Activated CD8-positive, alpha-beta T cell treated with anti-CD3 and anti-CD28 coated beads, Interleukin-2, amount 10 ng/mL, durations not matched to agents 7 days and 5 days (primary cell): ENCODE measurements around the gene BMP7. TPM values are rescaled to one million over a fixed set of nuclear protein-coding genes. Genes with fewer than 3 reads are reported as not detected.
"Not testable (repeated sequence)": the region's sequence is repeated elsewhere in the genome, so short reads cannot be mapped to it uniquely, and the experiment has no call there.

ENCODE experiments used
- ATAC-seq: fragments of 150-1000 bp; cut with Tn5 transposase; one replicate; pipeline ENCODE4 v1.10.0; 2021; ENCODE audit warnings: moderate library complexity
- CTCF ChIA-PET: fragments of 350-600 bp; sonication (Branson Sonifier 250); formaldehyde crosslinking; loops from one replicate; lab custom pipeline; 2021; ENCODE audit warnings: antibody characterized with exemption; lab: Charles Lee
- POLR2A ChIA-PET: fragments of 350-600 bp; sonication (Branson Sonifier 250); formaldehyde crosslinking; loops from one replicate; lab custom pipeline; 2021; ENCODE audit warnings: antibody characterized with exemption; lab: Charles Lee
- DNase-seq: peaks from one replicate; pipeline ENCODE4 v3.0.0-alpha.2; 2020
- H3K27ac Mint-ChIP-seq: one replicate; pipeline ENCODE4 v1.8.0; 2021; ENCODE audit warnings: mild to moderate bottlenecking, mixed read lengths
- H3K27me3 Mint-ChIP-seq: one replicate; pipeline ENCODE4 v1.8.0; 2021; ENCODE audit warnings: low read depth, mixed read lengths
- H3K36me3 Mint-ChIP-seq: one replicate; pipeline ENCODE4 v1.8.0; 2021; ENCODE audit warnings: low read depth, mixed read lengths
- H3K4me1 Mint-ChIP-seq: one replicate; pipeline ENCODE4 v1.8.0; 2021; ENCODE audit warnings: low read depth, mixed read lengths
- H3K4me3 Mint-ChIP-seq: one replicate; pipeline ENCODE4 v1.8.0; 2021; ENCODE audit warnings: mild to moderate bottlenecking, mixed read lengths
- H3K9me3 Mint-ChIP-seq: one replicate; pipeline ENCODE4 v1.8.0; 2022; ENCODE audit warnings: mixed read lengths; ENCODE audit not compliant: insufficient read depth
- total RNA-seq, 2 experiments: library from RNA; stranded (reverse); gene quantifications; one replicate each; pipeline ENCODE4 v1.2.3, GENCODE V29; 2021

BMP7 gene
- total RNA-seq, 2 experiments from 2014 or later, result not detected

DNA sequence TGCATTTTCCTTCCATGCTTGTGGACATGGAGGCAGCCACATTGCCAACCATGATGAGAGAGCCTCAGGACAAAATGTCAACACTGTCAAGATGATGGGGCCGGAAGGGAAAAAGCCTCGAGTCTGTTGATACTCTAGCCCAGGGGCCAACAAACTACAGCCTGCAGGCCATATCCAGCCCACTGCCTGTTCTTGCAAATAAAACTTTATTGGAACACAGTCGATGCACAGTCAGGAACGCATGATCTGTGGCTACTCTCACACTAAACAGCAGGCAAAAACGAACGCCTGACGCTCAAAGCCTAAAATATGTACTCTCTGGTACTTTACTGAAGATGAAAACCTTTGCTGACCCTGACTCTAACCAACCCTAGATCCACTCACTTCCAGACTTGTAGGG is 72.3 kb downstream of the BMP7 start:
- CTCF ChIA-PET, result no interaction called here
- no peaks in the 10 kb centered on the region for H3K27me3 Mint-ChIP-seq
- no peaks in the 10 kb centered on the region for H3K4me1 Mint-ChIP-seq

DNA sequence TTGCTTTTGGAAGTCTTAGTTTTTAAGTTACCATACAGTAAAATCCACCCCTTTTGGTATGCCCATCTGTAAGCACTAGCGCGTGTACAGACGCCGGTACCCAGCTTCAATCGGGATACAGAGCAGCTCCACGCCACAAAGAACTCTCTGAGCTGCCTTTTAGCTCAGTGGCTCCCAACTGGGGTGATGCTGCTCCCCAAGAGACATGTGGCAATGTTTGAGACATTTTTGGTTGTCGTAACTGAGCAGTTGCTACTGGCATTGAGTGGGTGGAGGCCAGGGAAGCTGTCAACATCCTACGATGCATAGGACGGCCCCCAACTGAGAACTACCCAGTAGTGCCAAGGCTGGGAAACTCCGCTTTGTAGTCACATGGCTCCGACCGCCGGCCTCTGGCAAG is 73.3 kb downstream of the BMP7 start:
- no peak overlapping the region for H3K27ac Mint-ChIP-seq
- H3K4me1 Mint-ChIP-seq, result no peaks in the 10 kb centered on the region
- DNase-seq (no peak), ATAC-seq (no peak)
- no peaks in the 10 kb centered on the region for H3K27me3 Mint-ChIP-seq
- H3K4me3 Mint-ChIP-seq, result no peak overlapping the region
- no peaks in the 10 kb centered on the region for H3K36me3 Mint-ChIP-seq
- POLR2A ChIA-PET, result no interaction called here
- CTCF ChIA-PET, result no interaction called here
- no peaks in the 10 kb centered on the region for H3K9me3 Mint-ChIP-seq

More for the DNA sequence above, 72.3 kb downstream of the BMP7 start:
- DNase-seq (no peak), ATAC-seq (no peak)
- no peaks in the 10 kb centered on the region for H3K9me3 Mint-ChIP-seq
- H3K27ac Mint-ChIP-seq, result no peak overlapping the region
- H3K36me3 Mint-ChIP-seq, result no peaks in the 10 kb centered on the region
- H3K4me3 Mint-ChIP-seq, result no peak overlapping the region
- POLR2A ChIA-PET, result no interaction called here

DNA sequence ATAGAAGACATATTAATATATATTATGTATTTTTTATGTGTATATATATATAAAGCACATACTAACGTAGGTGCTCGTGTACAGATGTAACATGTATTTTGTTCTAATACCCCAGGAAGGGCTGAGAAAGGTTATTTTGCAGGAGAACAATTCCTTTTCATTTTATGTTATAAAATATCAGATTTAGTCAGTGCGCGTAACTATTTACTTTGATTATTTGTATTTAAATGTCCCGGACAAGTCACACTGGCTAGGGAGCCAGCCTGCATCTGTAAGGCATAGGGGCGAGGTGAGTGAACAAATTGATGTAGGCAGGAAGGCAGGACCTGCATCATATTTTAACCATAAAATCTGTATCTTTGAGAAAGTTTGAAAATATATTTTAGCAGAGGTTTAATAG is 74.1 kb downstream of the BMP7 start:
- H3K9me3 Mint-ChIP-seq, result no peaks in the 10 kb centered on the region
- ATAC-seq, result no peak
- POLR2A ChIA-PET, result no interaction called here
- no peaks in the 10 kb centered on the region for H3K36me3 Mint-ChIP-seq
- H3K27ac Mint-ChIP-seq, result no peak overlapping the region
- no peaks in the 10 kb centered on the region for H3K4me1 Mint-ChIP-seq
- CTCF ChIA-PET, result no interaction called here
- H3K4me3 Mint-ChIP-seq, result no peak overlapping the region
- no peak for DNase-seq
- no peaks in the 10 kb centered on the region for H3K27me3 Mint-ChIP-seq

DNA sequence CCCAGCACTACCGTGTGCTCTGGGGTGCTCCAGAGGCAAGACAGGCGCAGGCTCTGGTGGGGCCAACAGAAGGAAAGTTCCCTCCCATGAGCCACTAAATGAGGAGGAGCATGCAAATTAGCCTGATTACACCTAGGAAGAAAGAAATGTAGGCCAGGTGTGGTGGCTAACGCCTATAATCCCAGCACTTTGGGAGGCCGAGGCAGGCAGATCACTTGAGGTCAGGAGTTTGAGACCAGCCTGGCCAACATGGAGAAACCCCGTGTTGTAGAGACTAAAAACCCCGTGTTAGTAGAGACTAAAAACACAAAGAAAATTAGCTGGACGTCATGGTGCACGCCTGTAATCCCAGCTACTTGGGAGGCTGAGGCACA is 75.2 kb downstream of the BMP7 start:
- CTCF ChIA-PET, H3K27me3 Mint-ChIP-seq, DNase-seq, ATAC-seq, H3K9me3 Mint-ChIP-seq, H3K4me3 Mint-ChIP-seq, H3K36me3 Mint-ChIP-seq, H3K27ac Mint-ChIP-seq, POLR2A ChIA-PET, H3K4me1 Mint-ChIP-seq: not testable (repeated sequence)

DNA sequence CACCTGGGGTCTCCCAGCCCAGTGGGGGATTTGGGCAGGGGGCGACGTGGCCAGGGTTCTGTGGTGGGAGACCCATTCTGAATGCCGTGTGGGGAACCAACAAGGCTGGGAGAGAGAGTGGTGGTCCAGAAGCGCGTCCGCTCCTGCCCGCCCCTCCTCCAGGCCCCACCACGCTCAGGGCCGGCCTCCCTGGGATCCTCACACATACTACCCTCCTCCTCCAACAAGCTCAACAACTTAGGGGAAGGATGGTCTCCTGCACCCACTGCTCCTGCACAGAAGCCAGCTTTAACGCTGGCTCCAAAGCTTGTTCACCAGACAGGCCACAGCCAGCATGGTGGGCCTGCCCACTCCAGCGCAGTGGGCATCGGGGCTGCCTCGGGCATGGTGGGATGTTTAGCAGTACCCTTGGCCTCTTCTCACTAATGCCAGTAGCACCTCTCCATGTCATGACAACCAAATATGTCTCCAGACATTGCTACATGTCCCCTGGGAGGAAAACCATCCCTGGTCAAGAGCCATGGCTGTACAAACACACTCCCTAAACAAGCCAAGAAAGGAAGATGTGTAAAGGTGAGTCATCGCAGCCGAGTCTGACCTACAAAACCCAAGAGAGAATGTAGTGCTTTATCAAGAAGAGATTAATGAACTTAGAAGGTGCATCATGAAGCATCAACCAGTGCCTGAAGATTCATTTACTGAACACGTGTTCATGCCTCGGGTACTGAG is 75.7 kb downstream of the BMP7 start:
- no peak overlapping the region for H3K4me3 Mint-ChIP-seq
- ChIA-PET CTCF (no interaction called here), POLR2A (no interaction called here)
- H3K27ac Mint-ChIP-seq, result no peak overlapping the region
- H3K9me3 Mint-ChIP-seq, result no peaks in the 10 kb centered on the region
- DNase-seq (no peak), ATAC-seq (no peak)
- no peaks in the 10 kb centered on the region for H3K27me3 Mint-ChIP-seq
- no peaks in the 10 kb centered on the region for H3K4me1 Mint-ChIP-seq
- H3K36me3 Mint-ChIP-seq, result no peaks in the 10 kb centered on the region

DNA sequence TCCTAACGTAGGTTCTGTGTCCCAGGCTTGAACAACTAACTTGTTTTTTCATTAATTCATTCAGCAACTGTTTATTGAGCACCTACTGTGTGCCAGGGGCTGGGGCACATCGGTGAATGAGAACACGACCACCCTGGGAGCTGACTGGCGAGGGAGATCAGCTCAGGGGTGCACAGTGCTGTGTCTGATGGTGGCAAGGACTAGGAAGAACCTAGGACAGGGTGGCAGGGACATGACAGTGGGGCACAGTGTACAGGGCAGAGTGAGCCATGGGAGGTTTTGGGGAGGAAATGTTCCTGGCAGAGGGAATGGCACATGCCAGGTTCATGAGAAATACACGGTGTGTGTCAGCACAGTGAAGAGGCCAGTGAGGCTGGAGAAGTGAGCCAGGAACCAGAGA is 76.7 kb downstream of the BMP7 start:
- no peak for ATAC-seq
- H3K36me3 Mint-ChIP-seq, result no peaks in the 10 kb centered on the region
- CTCF ChIA-PET, result no interaction called here
- no peaks in the 10 kb centered on the region for H3K4me1 Mint-ChIP-seq
- POLR2A ChIA-PET, result no interaction called here
- no peaks in the 10 kb centered on the region for H3K27me3 Mint-ChIP-seq
- H3K9me3 Mint-ChIP-seq, result no peaks in the 10 kb centered on the region
- H3K4me3 Mint-ChIP-seq, result no peak overlapping the region
- H3K27ac Mint-ChIP-seq, result no peak overlapping the region
- no peak for DNase-seq

DNA sequence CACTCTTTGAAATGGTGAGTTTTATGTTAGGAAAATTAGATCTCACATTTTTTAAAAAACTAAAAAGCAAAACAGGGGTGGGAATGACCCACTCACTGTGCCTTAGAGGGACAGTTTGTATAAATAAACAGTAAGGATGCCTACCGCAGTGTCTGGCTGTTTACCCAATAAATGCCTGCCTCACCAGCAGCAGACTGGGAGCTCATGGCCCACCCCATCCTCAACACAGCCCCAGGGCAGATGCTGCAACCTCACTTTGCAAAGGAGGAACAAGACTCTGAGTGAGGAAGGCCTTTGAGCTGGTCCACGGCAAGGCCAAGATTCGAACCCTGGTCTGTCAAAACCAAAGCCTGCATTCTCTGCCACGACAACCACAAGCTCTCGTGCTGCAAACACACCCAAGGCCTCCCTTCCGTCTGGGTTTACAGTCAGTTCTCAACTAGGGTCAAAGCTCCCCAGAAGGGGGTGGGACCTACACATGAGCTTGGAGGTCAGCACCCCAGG is 77.8 kb downstream of the BMP7 start:
- no peak for DNase-seq
- ChIA-PET CTCF (no interaction called here), POLR2A (no interaction called here)
- Mint-ChIP-seq H3K4me3 (no peak overlapping the region), H3K36me3 (no peaks in the 10 kb centered on the region), H3K27me3 (no peaks in the 10 kb centered on the region), H3K9me3 (no peaks in the 10 kb centered on the region), H3K4me1 (no peaks in the 10 kb centered on the region), H3K27ac (no peak overlapping the region)
- no peak for ATAC-seq

DNA sequence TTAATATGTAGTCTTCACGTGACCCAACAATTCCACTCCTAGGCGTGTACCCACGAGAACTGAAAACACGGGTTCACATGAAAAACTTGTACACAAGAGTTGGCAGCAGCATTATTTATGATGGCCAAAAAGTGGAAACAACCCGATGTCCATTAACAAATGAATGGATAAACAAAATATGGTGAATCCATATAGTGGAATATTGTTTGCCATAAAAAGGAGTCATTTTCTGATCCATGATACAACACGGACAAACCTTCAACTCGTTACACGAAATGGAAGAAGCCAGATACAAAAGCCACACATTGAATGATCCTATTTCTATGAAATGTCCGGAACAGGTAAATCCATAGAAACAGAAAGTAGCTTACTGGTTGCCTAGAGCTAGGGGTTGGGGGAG is 78.4 kb downstream of the BMP7 start:
- DNase-seq, result no peak
- no peak overlapping the region for H3K27ac Mint-ChIP-seq

DNA sequence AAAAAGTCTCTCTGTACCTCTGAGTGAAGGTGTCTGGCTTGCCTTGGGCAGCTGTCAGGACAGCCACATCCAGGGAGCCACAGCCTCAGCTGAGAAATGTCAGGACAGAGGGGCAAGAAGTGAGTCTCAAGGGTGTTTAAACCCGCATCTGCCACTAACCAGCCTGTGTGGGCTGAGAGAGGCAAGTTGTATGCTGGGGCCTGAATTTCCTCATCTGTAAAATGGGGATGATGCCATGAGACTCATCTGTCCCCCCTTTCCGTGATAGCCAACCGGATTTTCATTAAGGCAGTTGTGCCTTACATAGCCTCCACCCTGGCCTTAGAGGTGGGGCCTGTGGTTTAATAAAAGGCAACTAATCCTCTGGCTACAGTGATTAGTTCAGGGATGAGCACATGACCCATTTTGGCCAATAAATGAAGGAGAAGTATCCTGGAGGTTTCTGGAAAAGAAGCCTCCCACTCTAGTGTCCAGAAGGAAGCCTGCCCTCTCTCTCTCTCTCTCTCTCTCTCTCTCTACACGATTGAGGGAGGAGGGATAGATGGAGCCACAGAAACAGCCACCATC is 79.3 kb downstream of the BMP7 start:
- Mint-ChIP-seq H3K4me3 (no peak overlapping the region), H3K27me3 (no peaks in the 10 kb centered on the region), H3K27ac (no peak overlapping the region), H3K36me3 (no peaks in the 10 kb centered on the region), H3K4me1 (no peaks in the 10 kb centered on the region), H3K9me3 (no peaks in the 10 kb centered on the region)
- POLR2A ChIA-PET, result no interaction called here
- CTCF ChIA-PET, result no interaction called here
- DNase-seq (no peak), ATAC-seq (no peak)

More for the DNA sequence above, 78.4 kb downstream of the BMP7 start:
- H3K27me3 Mint-ChIP-seq, result no peaks in the 10 kb centered on the region
- H3K4me1 Mint-ChIP-seq, result no peaks in the 10 kb centered on the region
- H3K4me3 Mint-ChIP-seq, result no peak overlapping the region
- POLR2A ChIA-PET, result no interaction called here
- no peaks in the 10 kb centered on the region for H3K36me3 Mint-ChIP-seq
- H3K9me3 Mint-ChIP-seq, result no peaks in the 10 kb centered on the region
- CTCF ChIA-PET, result no interaction called here
- no peak for ATAC-seq

DNA sequence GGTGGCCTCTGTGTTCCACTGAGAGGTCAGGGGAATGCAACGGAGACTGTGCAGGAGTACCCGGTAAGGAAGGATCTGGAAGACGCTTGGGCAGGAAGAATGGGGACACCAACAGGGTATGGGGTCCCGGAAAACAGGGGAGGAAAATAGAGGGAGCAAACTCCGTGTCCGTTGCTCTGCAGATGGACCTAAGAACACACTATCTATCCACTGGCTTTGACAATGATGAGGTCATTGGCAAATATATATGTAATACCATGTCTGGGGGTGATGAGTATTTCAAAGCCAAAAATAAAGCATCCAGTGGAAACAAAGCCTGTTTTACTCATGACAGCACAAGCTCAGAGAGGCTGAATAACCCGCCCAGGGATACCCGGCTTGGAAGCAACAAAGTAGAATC is 80.2 kb downstream of the BMP7 start:
- Mint-ChIP-seq H3K9me3 (no peaks in the 10 kb centered on the region), H3K36me3 (no peaks in the 10 kb centered on the region), H3K27me3 (no peaks in the 10 kb centered on the region), H3K4me3 (no peak overlapping the region), H3K27ac (no peak overlapping the region), H3K4me1 (no peaks in the 10 kb centered on the region)
- no peak for ATAC-seq
- ChIA-PET POLR2A (no interaction called here), CTCF (no interaction called here)
- no peak for DNase-seq

DNA sequence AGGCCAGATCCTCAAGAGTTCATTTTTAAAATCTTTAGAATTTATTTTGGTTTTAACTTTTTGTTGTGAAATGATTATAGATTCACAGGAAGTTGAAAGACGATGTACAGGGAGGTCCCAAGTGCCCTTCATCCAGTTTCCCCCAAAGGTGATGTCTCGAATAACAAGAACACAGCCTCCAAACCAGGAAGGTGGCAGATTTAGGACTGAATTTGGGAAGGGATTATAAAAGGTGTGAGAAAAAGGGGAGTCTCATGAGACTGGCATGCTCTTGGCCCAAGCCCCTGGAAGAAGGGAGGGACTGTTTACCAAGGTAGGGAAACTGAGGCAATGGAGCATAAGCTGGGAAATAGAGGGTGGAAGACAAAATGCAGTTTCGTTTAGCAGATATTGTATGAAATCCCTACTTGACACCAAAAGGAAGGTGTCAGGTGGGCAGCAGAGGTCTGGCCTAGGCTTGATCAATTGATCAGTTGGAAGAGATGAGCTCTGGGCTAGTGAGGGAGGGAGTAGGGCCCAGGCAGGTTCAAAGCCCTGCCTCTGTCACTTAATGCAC is 81.2 kb downstream of the BMP7 start:
- DNase-seq (no peak), ATAC-seq (no peak)
- ChIA-PET CTCF (no interaction called here), POLR2A (no interaction called here)
- Mint-ChIP-seq H3K27ac (no peak overlapping the region), H3K9me3 (no peaks in the 10 kb centered on the region), H3K4me1 (no peaks in the 10 kb centered on the region), H3K4me3 (no peak overlapping the region), H3K27me3 (no peaks in the 10 kb centered on the region), H3K36me3 (no peaks in the 10 kb centered on the region)

DNA sequence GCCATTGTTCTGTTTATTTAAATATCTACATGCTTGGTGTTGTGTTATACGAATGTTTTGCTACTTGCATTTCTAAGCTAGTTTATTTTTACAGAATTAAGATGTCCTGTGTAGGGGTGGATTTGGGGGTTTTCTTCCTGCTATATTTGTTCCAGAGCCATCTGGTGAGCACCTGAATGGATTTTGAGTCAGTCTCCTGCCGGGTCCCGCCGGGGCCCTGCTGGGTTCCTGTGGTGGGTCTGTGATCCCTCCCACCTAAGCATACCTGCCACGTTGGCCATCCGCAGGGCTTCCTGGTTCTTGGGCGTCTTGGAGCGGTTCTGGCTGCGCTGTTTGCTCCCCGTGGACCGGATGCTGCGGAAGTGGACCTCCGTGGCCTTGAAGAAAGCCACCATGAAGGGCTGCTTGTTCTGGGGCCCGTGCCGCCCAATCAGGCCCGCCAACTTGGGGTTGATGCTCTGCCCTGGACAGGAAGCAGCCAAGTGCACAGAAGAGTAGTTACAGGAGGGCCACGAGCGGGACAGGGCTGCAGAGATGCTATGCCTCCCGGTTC is 82.9 kb downstream of the BMP7 start:
- Mint-ChIP-seq H3K27me3 (peaks cover 2% of the 10 kb centered on the region), H3K36me3 (no peaks in the 10 kb centered on the region), H3K9me3 (no peaks in the 10 kb centered on the region), H3K27ac (no peak overlapping the region), H3K4me1 (no peaks in the 10 kb centered on the region), H3K4me3 (no peak overlapping the region)
- ChIA-PET POLR2A (no interaction called here), CTCF (no interaction called here)
- DNase-seq (no peak), ATAC-seq (no peak)
